GM12878 (cell line): ENCODE results near the gene MRPS23.

ENCODE experiments used
- CEBPB ChIP-seq, 2 experiments: fragments of 150-350 bp in 1 of 2; IDR thresholded peaks; 2 replicates each; pipeline ENCODE4 v1.6.1; 2012 to 2014; ENCODE audit warnings: low read depth in 2 of 2, low read length in 2 of 2, borderline replicate concordance in 1 of 2, inconsistent platforms in 1 of 2
- CREM ChIP-seq: IDR thresholded peaks from 2 replicates; pipeline ENCODE4 v1.6.1; 2014; ENCODE audit warnings: antibody characterized with exemption, low read depth
- CTCF ChIP-seq, 3 experiments: IDR thresholded peaks in 2 of 3; conservative IDR thresholded peaks in 1 of 3; 2 replicates each; pipeline ENCODE4 v1.5.1; 2011; ENCODE audit warnings: low read depth in 3 of 3, low read length in 3 of 3, mild to moderate bottlenecking in 3 of 3, control low read depth in 2 of 3, moderate library complexity in 2 of 3, inconsistent platforms in 1 of 3, mixed read lengths in 1 of 3; ENCODE audit not compliant: control insufficient read depth in 2 of 3, insufficient read depth in 1 of 3; ENCODE audit errors: extremely low read depth in 1 of 3
- EZH2 ChIP-seq: IDR thresholded peaks from 2 replicates; pipeline ENCODE4 v1.6.1; 2012; ENCODE audit warnings: low read depth, mild to moderate bottlenecking, control low read depth, inconsistent platforms, low read length, borderline replicate concordance; ENCODE audit not compliant: control insufficient read depth
- GABPA ChIP-seq: IDR thresholded peaks from 2 replicates; pipeline ENCODE4 v1.6.1; 2014; ENCODE audit warnings: antibody characterized with exemption, low read depth, mild to moderate bottlenecking, inconsistent platforms
- JUND ChIP-seq: IDR thresholded peaks from 2 replicates; pipeline ENCODE4 v1.6.1; 2012; ENCODE audit warnings: low read depth, mild to moderate bottlenecking, low read length, improper control_type of control experiment, moderate library complexity
- MAX ChIP-seq: IDR thresholded peaks from 2 replicates; pipeline ENCODE4 v1.6.1; 2012; ENCODE audit warnings: low read depth, low read length, improper control_type of control experiment
- MLLT1 ChIP-seq: fragments of 450-650 bp; IDR thresholded peaks from 2 replicates; pipeline ENCODE4 v1.6.1; 2016; ENCODE audit warnings: mild to moderate bottlenecking
- MYC ChIP-seq: IDR thresholded peaks from 2 replicates; pipeline ENCODE4 v1.6.1; 2011; ENCODE audit warnings: mild to moderate bottlenecking, low read length, moderate library complexity, inconsistent platforms; ENCODE audit not compliant: insufficient read depth, insufficient replicate concordance, insufficient read length, severe bottlenecking
- POLR2A ChIP-seq: IDR thresholded peaks from 2 replicates; pipeline ENCODE4 v1.6.1; 2011; ENCODE audit warnings: low read depth, mild to moderate bottlenecking, low read length
- POLR2AphosphoS5 ChIP-seq: IDR thresholded peaks from 2 replicates; pipeline ENCODE4 v1.6.1; 2011; ENCODE audit warnings: mild to moderate bottlenecking, low read length, inconsistent platforms
- RAD21 ChIP-seq: IDR thresholded peaks from 2 replicates; pipeline ENCODE4 v1.6.1; 2011; ENCODE audit warnings: mild to moderate bottlenecking, low read depth, low read length, moderate library complexity; ENCODE audit not compliant: insufficient read depth
- SP1 ChIP-seq: IDR thresholded peaks from one replicate; pipeline ENCODE4 v1.6.1; 2011; ENCODE audit warnings: low read depth, low read length
- ZBTB33 ChIP-seq: fragments of 450-650 bp; IDR thresholded peaks from 2 replicates; pipeline ENCODE4 v1.6.1; 2017; ENCODE audit warnings: mild to moderate bottlenecking

- no peak for TF ChIP-seq CEBPB (IDR thresholded peaks at IDR 0.05; ENCODE audit: borderline replicate concordance in 1 of 2, low read depth in 2 of 2, low read length in 2 of 2)
- no peak for TF ChIP-seq CTCF (IDR thresholded peaks at IDR 0.05 in 2 of 3, conservative IDR thresholded peaks at IDR 0.05 in 1 of 3; ENCODE audit: control insufficient read depth in 2 of 3, extremely low read depth in 1 of 3, insufficient read depth in 1 of 3, low read depth in 3 of 3, low read length in 3 of 3)
- no peak for TF ChIP-seq MAX
- no peak for TF ChIP-seq RAD21
- no peak for TF ChIP-seq MLLT1
- TF ChIP-seq POLR2AphosphoS5 = no peak
- TF ChIP-seq SP1 = no peak
- no peak for TF ChIP-seq GABPA
- TF ChIP-seq CREM = no peak
- no peak for TF ChIP-seq ZBTB33
- no peak for TF ChIP-seq JUND
- no peak for TF ChIP-seq MYC
- no peak for TF ChIP-seq POLR2A
- TF ChIP-seq EZH2 = no peak
Measured at GRCh38 chr17:57868910-57869616, 19.2 kb upstream of the MRPS23 start.
